ENCODE data around the gene PDE2A.
A peak's percentile ranks its signal among the peaks of the same experiment; 100 is the strongest.

PDE2A gene

GRCh38 chr11:72634472-72635095 is 39.6 kb downstream of the PDE2A start:
- no peak for DNase-seq

GRCh38 chr11:72634016-72634415 is 40.2 kb downstream of the PDE2A start:
- no peak for DNase-seq

GRCh38 chr11:72633068-72633467 is 41.2 kb downstream of the PDE2A start:
- no peak for DNase-seq

- DNase-seq = no peak
These were observed 42.2 kb downstream of the PDE2A start for GRCh38 chr11:72631806-72632731.

- DNase-seq = no peak
These were observed 43.9 kb downstream of the PDE2A start for GRCh38 chr11:72630104-72630852.

GRCh38 chr11:72629266-72629665 is 45.0 kb downstream of the PDE2A start:
- no peak for DNase-seq

GRCh38 chr11:72627594-72628281 is 46.5 kb downstream of the PDE2A start:
- DNase-seq = no peak

- DNase-seq = no peak
These were observed 47.7 kb downstream of the PDE2A start for GRCh38 chr11:72626414-72626936.

GRCh38 chr11:72625691-72626413 is 48.4 kb downstream of the PDE2A start:
- peak in 3 of 4 experiments; percentile 21 to 29 (median 25) for DNase-seq

- peak; percentile 55 to 86 (median 76) for DNase-seq
These were observed 49.6 kb downstream of the PDE2A start for GRCh38 chr11:72624496-72625201.

GRCh38 chr11:72623052-72623451 is 51.2 kb downstream of the PDE2A start:
- no peak for DNase-seq

GRCh38 chr11:72621008-72621610 is 53.1 kb downstream of the PDE2A start:
- DNase-seq = no peak

- no peak for DNase-seq
These were observed 55.4 kb downstream of the PDE2A start for GRCh38 chr11:72618803-72619202.

- peak in 2 of 4 experiments; percentile 43 to 44 for DNase-seq
These were observed 57.0 kb downstream of the PDE2A start for GRCh38 chr11:72617080-72617762.

- DNase-seq = no peak
These were observed 57.6 kb downstream of the PDE2A start for GRCh38 chr11:72616655-72617054.

- DNase-seq = no peak
These were observed 58.9 kb downstream of the PDE2A start for GRCh38 chr11:72615329-72615728.

GRCh38 chr11:72614381-72614780 is 59.8 kb downstream of the PDE2A start:
- DNase-seq = no peak

GRCh38 chr11:72613977-72614376 is 60.2 kb downstream of the PDE2A start:
- peak; percentile 93 to 98 (median 96) for DNase-seq

GRCh38 chr11:72613450-72613849 is 60.8 kb downstream of the PDE2A start:
- DNase-seq = no peak

- DNase-seq = no peak
These were observed 64.7 kb downstream of the PDE2A start for GRCh38 chr11:72609476-72609875.
